Iris pigment epithelial cell (primary cell): Measurements from ENCODE around the gene TRIM67.
A peak's percentile ranks its signal among the peaks of the same experiment; 100 is the strongest.

Experiments used
- DNase-seq: peaks from one replicate; pipeline ENCODE4 v3.0.0-alpha.2; 2011; ENCODE audit warnings: low read depth

The TRIM67 gene

DNA sequence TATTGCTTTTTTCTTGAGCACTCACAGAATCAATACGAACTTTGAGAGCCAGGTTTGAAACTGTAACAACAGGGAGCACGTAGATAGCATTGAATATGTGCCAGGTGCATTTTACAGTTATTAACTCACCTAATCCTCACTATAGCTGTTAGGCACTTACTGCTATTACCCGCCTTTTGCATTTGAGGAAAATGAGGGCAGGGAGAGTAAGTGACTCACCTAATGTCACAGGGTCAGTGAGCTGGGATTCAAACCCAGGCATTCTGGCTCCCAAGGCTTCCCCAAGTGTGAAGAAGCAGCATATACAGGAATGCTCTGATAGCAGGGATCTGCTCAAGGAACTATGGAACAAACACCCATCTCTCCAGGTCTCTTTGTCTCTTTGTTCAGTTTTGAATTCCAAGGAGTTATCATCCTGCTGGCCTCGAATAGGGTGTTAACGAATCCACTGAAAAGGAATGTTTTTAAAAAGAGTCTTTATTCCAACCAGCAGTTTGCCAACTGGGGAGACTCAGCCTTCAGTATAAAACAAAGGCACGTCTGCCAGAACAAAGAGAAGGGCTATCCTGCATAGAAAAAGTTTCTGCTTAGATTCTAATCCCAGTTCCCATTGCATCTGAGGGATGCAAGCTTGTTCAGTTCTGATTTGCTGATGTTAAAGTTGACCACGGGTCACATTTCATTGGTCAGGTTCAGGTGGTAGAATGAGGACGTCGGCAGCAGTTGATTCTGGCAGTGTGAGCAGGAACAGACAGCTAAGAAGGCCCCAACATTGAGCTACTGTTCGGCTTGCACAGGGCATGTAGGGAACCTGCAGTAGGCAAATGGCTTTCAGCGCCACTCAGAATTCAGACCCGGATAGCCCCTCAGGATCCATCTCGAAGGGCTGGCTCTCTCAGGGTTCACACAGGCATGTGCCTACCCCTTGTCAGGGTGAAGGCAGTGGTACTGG is 22.1 kb downstream of the TRIM67 start:
- no peak for DNase-seq

DNA sequence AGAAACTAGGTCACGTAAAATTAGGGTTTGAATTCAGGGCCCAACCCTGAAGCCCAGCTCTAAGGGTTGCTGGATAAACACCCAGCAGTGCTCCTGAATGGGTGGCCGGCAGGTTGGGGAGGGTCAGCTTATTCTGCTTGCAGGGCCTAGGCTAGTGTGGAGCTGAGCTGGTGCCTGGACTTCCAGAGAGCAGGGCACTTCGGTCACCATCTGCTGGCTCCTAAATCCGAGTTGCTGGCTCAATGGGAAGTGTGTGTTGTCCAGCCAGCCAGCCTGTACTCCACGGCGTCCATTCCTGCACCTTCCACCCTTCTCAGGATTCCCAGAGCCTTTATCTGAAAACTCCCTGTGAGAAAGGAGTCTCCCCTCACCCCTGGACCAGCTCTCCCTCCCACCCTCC is 23.0 kb downstream of the TRIM67 start:
- no peak for DNase-seq

DNA sequence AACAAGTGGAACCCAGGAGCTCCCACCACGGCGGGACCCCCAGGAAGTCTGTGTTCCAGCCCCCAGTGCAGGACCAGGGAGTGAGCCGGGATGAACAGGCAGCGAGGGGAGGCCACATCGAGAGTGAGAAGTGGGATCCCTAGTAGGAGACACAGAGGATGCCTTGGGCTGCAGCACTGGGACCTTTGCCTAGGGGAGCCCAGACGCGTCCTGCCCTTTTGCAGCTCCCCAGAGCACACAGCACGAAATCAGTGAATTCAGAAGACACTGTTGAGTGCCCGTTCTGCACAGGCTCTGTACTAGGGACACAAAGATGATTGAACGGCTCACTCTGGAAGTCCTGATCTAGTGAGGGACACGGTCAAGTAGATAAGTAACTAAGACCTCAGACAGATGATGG is 23.5 kb downstream of the TRIM67 start:
- DNase-seq: no peak

DNA sequence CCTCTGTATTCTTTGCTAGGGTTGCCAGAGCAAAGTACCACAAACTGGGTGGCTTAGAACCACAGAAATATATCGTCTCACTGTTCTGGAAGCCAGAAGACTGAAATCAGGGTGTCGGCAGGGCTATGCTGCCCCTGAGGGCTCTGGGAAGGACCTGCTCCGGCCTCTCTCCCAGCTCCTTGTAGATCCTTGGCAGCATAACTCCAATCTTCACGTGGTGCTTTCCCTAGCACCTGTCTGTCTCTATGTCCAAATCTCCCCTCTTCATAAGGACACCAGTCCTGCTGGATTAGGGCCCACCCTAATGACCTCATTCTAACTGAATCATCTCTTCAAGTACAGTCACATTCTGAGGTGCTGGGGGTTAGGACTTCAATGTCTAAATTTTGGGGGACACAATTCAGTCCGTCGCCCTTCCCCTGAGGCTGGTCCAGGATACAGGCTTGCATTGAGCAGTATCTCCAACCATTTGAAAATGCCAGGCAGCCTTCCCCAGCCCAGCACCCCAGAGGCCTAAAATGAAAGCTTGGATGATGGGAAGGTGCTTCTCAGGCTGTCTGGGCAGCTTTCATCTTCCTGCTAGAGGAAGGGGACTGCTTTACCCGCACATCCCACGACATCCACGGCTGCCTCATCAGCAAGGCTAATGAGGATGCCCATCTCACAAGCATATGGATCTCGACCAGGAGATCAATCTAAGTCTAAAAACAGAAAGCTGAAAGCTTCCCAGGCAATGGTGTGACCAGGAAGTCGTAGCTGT is 24.7 kb downstream of the TRIM67 start:
- no peak for DNase-seq

DNA sequence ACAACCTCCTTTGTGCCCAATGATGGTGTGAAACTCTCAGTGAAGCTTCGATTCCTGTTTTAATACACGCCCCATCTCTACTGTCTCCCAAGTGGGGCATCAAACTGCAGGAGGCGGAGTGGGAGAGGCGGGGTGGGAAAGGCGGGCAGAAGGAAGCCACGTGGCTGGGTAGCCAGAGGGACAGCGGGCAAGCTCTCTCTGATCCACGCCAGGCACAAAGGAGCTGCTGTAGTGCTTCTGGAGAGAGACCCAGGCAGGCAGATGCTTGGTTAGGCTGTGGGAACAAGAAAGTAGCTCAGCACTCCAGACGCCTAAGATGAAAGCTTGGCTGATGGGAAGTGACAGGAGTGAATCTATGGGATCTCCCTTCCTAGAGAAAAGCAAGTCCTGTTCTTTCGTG is 25.7 kb downstream of the TRIM67 start:
- no peak for DNase-seq

DNA sequence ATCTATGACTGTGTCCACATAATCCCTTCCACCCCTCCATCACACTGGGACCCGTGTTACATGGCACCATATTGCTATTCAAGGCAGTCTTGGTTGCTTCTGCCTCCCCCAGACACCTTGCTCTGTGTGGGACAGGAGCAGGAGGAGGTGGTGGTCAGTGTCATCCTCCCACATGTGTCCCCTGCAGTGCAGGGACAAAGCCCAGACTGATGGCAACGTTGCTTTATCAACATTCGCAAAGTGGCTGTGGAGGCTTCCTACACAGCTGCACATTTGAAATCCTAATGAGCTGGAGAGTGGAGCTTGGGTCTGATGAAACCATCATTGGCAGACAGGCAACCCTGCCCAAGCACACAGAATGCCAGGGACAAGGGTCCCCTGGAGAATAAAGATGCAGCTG is 26.2 kb downstream of the TRIM67 start:
- no peak for DNase-seq

DNA sequence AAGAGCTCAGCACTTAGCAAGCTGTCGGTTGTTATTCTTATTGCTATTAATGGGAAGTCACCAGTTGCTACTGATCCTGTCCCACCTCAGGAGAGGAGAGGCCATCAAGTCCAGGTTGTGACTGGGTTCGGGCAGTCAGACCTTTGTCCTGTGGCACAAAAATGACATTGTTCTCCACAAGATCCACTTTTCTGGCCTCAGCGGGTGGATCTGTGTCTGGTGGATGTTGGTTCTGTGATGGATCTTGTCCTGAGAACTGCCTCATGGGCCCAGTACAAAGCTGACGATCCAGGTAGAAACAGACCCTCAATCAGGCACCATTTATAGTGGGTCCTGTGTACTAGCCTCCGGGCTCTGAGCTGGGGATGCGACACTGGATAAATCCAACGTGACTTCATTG is 26.9 kb downstream of the TRIM67 start:
- no peak for DNase-seq

DNA sequence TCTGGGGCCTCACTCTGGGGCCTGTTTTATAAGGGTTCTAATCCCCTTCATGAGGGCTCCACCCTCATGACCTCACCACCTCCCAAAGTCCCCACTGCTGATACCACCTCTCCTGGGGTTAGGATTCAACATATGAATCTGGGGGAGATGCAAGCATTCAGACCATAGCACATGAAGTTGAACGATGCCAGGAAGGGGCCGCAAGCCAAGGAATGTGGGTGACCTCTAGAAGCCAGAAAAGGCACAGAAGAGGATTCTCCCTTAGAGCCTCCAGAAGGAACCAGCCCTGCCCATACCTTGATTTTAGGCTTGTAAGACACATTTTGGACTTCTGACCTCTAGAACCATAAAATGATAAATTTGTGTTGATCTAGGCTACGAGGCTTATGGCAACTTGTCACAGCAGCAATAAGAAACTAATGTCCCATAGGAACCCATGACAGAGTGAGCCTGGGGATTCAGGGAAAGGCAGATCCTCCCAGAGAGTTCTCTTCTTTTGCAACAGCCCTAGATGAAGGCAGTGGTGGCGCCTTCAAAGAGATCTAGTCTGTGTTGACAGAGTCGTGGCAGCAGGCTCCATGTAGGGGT is 27.9 kb downstream of the TRIM67 start:
- DNase-seq: no peak

DNA sequence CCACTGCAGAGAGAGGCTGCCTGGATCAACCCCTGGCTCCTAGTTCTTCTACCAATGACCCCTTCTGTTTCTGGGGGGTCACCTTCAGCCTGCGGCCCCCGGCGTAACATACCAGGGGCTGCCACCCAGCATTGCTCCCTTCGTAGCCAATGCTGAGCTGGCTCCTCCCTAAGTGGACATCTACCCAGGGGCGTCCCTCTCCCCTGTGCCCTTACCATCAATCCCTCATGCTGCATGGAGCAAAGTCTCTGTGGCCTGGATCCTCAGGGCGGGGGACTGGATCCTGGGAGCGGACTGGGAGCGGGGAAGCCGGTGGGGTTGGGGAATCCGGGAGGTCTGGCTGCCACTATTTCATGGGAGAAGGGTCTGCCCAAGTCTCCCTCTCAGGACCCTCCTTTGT is 28.6 kb downstream of the TRIM67 start:
- no peak for DNase-seq

DNA sequence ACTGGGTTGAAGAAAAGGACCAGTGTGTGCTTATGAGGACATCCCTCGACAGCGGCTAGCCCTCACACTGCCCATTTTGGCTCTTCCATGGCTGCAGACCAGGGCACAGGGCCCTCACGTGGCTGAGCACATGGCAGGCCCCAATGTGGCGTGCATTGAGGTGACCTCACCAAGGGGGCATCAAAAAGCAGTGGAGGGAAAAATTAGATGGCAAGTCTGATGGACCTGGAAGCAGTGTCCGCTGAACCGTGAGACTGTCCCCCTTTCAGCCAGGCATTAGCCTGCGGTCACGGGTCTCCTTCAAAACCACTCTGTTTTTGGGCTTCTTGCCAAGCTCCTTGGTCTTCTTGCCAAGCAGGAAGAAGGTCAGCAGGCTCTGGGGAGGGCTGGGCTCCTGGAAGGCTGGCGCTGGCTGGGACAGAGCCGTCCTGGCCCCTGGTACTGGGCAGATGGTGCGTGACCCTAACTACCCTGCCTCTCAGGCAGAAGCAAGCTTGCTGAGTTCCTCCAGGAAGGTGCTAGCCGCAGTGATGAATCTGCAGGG is 30.8 kb downstream of the TRIM67 start:
- DNase-seq: peak; percentile 25

DNA sequence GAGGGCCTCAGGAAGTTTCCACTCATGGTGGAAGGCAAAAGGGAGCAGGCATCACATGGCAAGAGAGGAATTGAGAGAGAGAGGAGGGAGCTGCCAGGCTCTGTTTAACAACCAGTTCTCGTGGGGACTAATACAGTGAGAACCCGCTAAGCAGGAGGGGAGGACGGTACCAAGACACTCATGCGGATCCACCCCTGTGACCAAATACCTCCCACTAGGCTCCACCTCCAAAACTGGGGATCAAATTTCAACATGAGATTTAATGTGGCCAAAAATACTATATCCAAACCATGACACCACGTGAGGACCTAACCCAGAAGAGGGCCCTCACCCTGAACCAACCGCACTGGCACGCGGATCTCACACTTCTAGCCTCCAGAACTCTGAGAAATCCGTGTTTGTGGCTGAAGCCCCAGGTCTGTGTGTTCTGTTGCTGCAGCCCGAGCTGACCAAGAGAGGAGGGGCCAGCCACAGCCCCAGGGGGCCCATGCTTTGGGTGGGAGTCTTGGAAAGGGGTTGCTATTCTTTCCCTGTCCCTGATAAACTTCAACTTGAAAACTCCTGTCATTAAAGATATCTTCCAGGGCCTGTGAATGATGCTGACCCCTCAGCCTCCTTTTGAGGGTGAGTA is 32.0 kb downstream of the TRIM67 start:
- peak; percentile 16 for DNase-seq

DNA sequence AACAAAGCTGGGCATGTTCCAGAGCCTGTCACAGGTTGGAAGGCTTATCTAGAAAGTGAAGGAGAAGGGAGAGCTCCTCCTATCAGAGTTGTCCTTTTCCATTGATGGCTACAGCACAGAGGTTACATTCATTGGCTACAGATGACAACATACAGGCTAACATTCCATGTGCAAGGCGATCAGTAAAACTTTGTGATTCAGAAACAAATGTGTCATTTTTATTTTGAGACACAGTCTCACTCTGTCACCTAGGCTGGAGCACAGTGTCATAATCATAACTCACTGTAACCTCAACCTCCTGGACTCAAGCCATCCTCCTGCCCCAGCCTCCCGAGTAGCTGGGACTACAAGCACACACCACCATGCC is 32.6 kb downstream of the TRIM67 start:
- no peak for DNase-seq

DNA sequence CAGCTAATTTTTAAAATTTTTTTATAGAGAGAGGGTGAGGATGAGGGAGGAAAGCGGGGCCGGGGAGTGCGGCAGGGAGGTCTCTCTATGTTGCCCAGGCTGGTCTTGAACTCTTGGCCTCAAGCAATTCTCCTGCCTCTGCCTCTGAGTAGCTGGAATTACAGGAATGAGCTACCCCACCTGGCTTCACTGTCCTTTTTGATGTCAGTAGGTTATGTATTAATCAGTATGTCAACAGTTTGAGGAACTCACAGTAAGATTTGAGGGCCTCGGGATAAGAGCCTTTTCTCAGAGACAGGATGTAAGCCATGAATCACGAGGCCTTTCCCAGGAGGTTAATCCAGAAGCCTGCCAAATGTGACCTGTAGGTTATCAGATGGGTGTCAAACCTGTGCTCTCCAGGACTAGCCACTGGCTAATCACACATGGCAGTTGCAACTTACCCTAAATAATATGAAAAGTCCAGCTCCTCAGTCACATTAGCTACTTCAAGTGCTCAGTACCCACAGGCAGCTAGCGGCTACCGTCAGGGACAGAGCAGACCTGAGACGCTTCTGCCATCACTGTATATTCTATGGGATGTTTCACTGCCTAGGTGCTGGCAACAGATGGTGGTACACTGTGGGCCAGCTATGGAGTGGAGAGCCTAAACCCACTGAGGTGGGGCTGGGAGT is 33.1 kb downstream of the TRIM67 start:
- DNase-seq: peak; percentile 12

DNA sequence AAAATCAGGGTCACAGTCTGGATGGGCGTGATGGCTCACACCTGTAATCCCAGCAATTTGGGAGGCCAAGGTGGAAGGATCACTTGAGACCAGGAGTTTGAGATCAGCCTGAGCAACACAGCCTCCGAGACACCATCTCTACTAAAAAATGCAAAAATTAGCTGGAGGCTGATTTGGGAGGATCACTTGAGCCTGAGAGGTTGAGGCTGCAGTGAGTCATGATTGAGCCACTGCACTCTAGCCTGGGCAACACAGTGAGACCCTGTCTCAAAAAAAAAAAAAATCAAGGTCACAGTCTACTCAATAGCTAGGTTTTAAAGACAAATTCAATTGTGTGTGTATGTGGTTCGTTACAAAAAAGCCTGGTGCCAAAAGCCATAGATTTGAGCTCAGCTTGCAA is 34.4 kb downstream of the TRIM67 start:
- no peak for DNase-seq

DNA sequence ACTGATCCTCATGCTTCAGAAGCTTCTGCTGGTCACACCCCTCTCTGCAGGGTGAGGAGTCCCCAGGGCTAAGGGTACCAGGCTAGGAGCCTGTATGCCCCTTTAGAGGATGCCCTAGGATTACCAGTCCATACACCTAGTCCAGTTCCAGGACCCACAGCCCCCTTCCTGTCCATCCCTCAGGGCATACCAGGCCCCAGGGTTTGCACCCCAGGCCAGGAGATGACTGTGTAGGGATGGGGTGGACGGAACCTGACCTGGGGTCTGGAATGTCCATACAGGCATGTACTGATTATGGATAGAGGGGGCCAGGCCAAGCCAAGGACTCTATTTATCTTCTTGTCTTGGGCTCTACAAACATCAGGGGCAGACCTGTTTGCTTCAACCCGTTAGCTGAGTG is 34.9 kb downstream of the TRIM67 start:
- no peak for DNase-seq

DNA sequence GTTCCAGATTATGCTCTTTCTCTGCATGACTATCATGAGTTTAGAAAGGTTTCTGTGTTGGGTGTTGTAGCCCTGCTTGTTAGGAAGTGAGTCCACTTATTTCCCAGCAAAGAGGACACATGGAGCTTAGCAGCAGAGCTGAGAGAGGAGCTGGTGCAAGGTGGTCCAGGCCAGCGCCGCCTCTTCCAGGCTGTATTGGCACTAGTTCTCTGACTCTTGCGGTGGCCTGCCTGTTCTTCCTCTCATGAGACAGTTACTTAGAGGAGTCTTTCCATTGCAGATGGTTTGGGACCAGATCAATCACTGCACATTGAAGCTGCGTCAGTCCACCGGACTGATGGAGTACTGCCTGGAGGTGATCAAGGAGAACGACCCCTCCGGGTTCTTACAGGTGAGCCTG is 38.0 kb downstream of the TRIM67 start:
- no peak for DNase-seq

DNA sequence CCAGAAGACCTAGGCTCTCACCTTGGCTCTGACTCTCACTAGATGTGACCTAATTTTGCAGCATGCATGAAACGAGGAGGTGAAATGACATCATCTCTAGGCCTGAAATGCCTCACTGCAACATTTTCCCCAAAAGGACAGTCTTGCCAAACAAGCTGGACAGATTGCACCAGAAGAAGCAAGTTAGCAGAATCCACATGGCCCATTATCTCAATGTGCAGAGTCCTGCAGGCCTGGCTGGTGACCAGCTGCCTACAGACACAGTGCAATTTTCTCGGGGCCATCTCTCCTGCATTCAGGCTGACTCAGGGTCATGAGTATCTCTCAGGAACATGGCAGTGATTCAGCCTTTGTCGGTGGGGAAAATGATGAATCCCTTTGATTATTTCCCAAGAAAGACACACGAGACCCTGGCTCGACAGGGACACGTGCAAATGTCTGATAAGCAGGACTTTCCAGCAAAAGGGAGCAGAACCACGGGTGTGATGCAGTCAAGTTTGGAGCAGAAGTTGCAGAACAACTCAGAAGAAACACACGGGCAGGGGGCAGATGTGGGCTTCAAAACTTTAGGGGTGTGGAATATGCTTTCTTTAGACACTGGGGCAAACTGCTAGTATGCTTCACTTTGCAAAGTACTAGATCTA is 38.7 kb downstream of the TRIM67 start:
- DNase-seq: peak; percentile 58

DNA sequence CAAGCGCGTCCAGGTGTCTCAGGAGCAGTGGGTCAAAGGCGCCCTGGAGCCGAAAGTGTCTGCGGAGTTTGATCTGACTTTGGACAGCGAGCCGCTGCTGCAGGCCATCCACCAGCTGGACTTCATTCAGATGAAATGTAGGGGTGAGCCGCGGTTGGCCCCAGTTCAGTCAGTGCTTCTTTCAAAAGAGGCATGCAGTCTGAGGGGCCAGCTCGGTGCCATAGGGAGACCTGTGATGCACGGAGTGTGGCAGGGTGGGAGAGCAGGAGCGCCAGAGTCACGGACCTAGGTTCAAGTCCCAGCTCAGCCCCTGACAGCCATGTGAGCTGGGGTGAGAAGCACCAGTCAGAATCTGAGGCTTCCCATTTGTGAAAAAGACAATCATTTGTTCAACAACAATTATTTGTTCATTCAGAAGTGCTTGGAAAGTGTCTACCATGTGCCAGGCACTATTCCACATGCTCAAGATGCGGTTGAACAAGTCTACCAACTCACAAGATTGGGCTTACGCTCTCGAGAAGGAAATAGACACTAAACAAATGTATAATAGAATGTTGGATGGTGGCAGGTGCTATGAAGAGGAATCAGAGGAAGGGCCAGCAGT is 39.6 kb downstream of the TRIM67 start:
- no peak for DNase-seq

DNA sequence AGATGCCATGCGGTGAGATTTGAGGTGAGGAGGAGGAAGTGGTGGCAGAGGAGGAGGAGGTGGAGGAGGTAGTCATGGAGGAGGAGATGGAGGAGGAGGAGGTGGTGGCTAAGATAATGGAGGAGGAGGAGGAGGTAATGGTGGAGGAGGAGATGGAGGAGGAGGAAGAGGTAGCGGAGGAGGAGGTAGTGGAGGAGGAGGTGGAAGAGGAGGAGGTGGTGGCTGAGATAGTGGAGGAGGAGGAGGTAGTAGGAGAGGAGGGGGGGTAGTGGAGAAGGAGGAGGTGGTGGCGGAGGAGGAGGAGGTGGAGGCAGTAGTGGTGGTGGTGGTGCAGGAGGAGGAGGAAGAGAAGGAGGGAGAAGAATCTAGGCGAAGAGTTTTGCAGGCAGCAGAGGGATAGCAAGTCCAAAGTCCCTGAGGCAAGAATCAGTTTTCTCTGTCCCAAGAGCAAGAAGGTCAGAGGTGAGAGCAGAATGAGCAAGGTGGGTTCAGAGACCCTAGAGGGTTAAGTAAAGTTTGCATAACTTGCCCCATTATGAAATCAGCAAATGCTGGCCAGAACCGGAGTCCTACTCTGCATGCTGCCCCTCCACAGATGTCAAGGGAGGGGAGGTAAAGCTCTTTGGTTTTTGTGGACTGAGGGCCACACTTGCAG is 40.2 kb downstream of the TRIM67 start:
- no peak for DNase-seq
